HEK293 (cell line): ENCODE measurements around the gene EDIL3.

Experiments
- CTCF ChIA-PET: fragments of 350-600 bp; formaldehyde crosslinking; extraction: SDS; loops from one replicate; lab custom pipeline; 2021; ENCODE audit warnings: antibody characterized with exemption; lab: Yijun Ruan, JAX
- POLR2A ChIA-PET: fragments of 300-600 bp; formaldehyde crosslinking; extraction: SDS; loops from one replicate; lab custom pipeline; 2020; ENCODE audit warnings: antibody characterized with exemption, inconsistent platforms; lab: Yijun Ruan, JAX
- H3K27ac ChIP-seq: fragments of 200-500 bp; sonication (Bioruptor generic); 2 replicates; pipeline ENCODE4 v1.5.1; 2014; ENCODE audit warnings: low read depth, low read length, control low read depth, inconsistent platforms; ENCODE audit errors: extremely low read depth
- H3K36me3 ChIP-seq, 2 experiments: fragments of 200-500 bp in 1 of 2; sonication (Bioruptor generic) in 1 of 2; 1 replicate in 1 of 2; 2 replicates in 1 of 2; pipeline ENCODE4 v1.5.1; 2014 to 2017; ENCODE audit warnings: inconsistent platforms in 2 of 2, low read length in 2 of 2; ENCODE audit not compliant: control insufficient read depth in 2 of 2, insufficient read depth in 1 of 2
- H3K4me1 ChIP-seq: fragments of 200-500 bp; sonication (Bioruptor generic); 2 replicates; pipeline ENCODE4 v1.5.1; 2014; ENCODE audit warnings: mild to moderate bottlenecking, low read length, inconsistent platforms; ENCODE audit not compliant: control insufficient read depth, insufficient read depth
- H3K4me3 ChIP-seq: 2 replicates; pipeline ENCODE4 v1.5.1; 2011; ENCODE audit warnings: low read depth, mild to moderate bottlenecking, control low read depth, low read length, moderate library complexity
- H3K9me3 ChIP-seq: fragments of 200-500 bp; sonication (Bioruptor generic); 2 replicates; pipeline ENCODE4 v1.5.1; 2014; ENCODE audit warnings: low read depth, low read length, inconsistent platforms; ENCODE audit not compliant: control insufficient read depth, insufficient read depth
- KLF16 ChIP-seq: fragments of 450-650 bp; formaldehyde crosslinking; IDR thresholded peaks from 2 replicates; pipeline ENCODE4 v1.5.1; 2017; ENCODE audit warnings: missing biosample characterization, missing genetic modification characterization
- KLF17 ChIP-seq: fragments of 450-650 bp; formaldehyde crosslinking; IDR thresholded peaks from 2 replicates; pipeline ENCODE4 v1.5.1; 2016; ENCODE audit warnings: missing biosample characterization, missing genetic modification characterization
- PRDM2 ChIP-seq: fragments of 450-650 bp; formaldehyde crosslinking; IDR thresholded peaks from 2 replicates; pipeline ENCODE4 v1.5.1; 2016; ENCODE audit warnings: missing biosample characterization, missing genetic modification characterization, borderline replicate concordance
- SCRT1 ChIP-seq: fragments of 450-650 bp; formaldehyde crosslinking; IDR thresholded peaks from 2 replicates; pipeline ENCODE4 v1.5.1; 2016; ENCODE audit warnings: missing biosample characterization, missing genetic modification characterization, borderline replicate concordance
- ZNF112 ChIP-seq: fragments of 450-650 bp; formaldehyde crosslinking; IDR thresholded peaks from 2 replicates; pipeline ENCODE4 v1.5.0; 2017; ENCODE audit warnings: missing biosample characterization, missing genetic modification characterization
- ZNF121 ChIP-seq: fragments of 450-650 bp; formaldehyde crosslinking; IDR thresholded peaks from 2 replicates; pipeline ENCODE4 v1.5.1; 2016; ENCODE audit warnings: missing biosample characterization, missing genetic modification characterization
- ZNF140 ChIP-seq: fragments of 450-650 bp; formaldehyde crosslinking; IDR thresholded peaks from 2 replicates; pipeline ENCODE4 v1.5.1; 2016; ENCODE audit warnings: missing biosample characterization, missing genetic modification characterization
- ZNF2 ChIP-seq: fragments of 450-650 bp; formaldehyde crosslinking; IDR thresholded peaks from 2 replicates; pipeline ENCODE4 v1.5.1; 2016; ENCODE audit warnings: missing biosample characterization, missing genetic modification characterization
- ZNF214 ChIP-seq: fragments of 450-650 bp; formaldehyde crosslinking; IDR thresholded peaks from 2 replicates; pipeline ENCODE4 v1.5.1; 2017; ENCODE audit warnings: missing biosample characterization, mild to moderate bottlenecking, missing genetic modification characterization, borderline replicate concordance
- ZNF549 ChIP-seq: fragments of 450-650 bp; IDR thresholded peaks from 2 replicates; pipeline ENCODE4 v1.5.1; 2018; ENCODE audit warnings: missing biosample characterization, missing genetic modification characterization, mild to moderate bottlenecking, inconsistent platforms, moderate library complexity
- ZNF560 ChIP-seq: fragments of 450-650 bp; formaldehyde crosslinking; IDR thresholded peaks from 2 replicates; pipeline ENCODE4 v1.5.1; 2017; ENCODE audit warnings: missing biosample characterization, missing genetic modification characterization, borderline replicate concordance
- ZNF670 ChIP-seq: fragments of 450-650 bp; formaldehyde crosslinking; IDR thresholded peaks from 2 replicates; pipeline ENCODE4 v1.5.1; 2016; ENCODE audit warnings: missing biosample characterization, missing genetic modification characterization, low read depth
- TF ChIP-seq, protein P1 (sequence below): fragments of 450-650 bp; formaldehyde crosslinking; IDR thresholded peaks from 2 replicates; pipeline ENCODE4 v1.5.1; 2016; ENCODE audit warnings: missing biosample characterization, missing genetic modification characterization

Gene EDIL3

GRCh38 chr5:84281383-84281782, 103.3 kb downstream of the EDIL3 start:
- ChIA-PET POLR2A (interaction anchor here (1.4 kb wide), 1 partner anchor 8 kb away, joined by 3 read pairs; no protein-coding TSS in a partner anchor), CTCF (no interaction called here)
- no peak for TF ChIP-seq ZNF121 (tag by site-specific recombination)
- TF ChIP-seq ZNF549 (tag by site-specific recombination), result peak; percentile 35; the same call in 1 of the 2 replicates
- TF ChIP-seq, all 188 proteins: peak for 1
- H3K36me3 ChIP-seq, result no peaks in the 10 kb centered on the region
- H3K4me3 ChIP-seq, result no peak overlapping the region
- no peaks in the 10 kb centered on the region for H3K9me3 ChIP-seq
- 0 out of 2 replicates have a peak, but pooled peaks cover under 1% of the 10 kb centered on the region for H3K4me1 ChIP-seq
- H3K27ac ChIP-seq, result no peak overlapping the region

DNA sequence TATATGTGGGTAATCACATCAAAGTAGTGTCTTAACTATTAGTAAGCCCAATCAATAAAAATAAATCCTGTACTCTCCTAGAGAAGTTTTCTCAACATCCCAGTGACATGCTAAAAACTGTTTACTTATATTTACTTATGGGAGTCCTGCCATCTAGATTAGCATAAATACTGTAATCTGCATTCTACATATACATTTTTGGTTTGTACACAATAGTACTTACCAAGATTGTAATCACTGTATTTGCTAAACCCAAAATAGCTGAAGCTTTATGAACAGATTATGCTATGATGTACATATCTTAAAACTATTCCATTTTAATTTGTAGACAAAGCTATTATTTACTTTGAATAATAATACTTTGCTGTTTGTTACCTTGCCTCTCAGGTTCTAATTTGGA, 105.4 kb downstream of the EDIL3 start:
- Histone ChIP-seq H3K27ac (no peak overlapping the region), H3K9me3 (no peaks in the 10 kb centered on the region), H3K4me1 (no peaks in the 10 kb centered on the region), H3K4me3 (no peak overlapping the region), H3K36me3 (no peaks in the 10 kb centered on the region)
- ChIA-PET POLR2A (no interaction called here), CTCF (interaction anchor here (0.7 kb wide), 1 partner anchor 11 kb away, joined by 4 read pairs; no protein-coding TSS in a partner anchor)
- TF ChIP-seq ZNF112 (tag by site-specific recombination), result no peak
- TF ChIP-seq ZNF2 (tag by site-specific recombination), result no peak
- no peak for TF ChIP-seq KLF17 (tag by site-specific recombination)
- no peak for TF ChIP-seq KLF16 (tag by site-specific recombination)
- no peak for TF ChIP-seq ZNF670 (tag by site-specific recombination)
- TF ChIP-seq, protein P1, sequence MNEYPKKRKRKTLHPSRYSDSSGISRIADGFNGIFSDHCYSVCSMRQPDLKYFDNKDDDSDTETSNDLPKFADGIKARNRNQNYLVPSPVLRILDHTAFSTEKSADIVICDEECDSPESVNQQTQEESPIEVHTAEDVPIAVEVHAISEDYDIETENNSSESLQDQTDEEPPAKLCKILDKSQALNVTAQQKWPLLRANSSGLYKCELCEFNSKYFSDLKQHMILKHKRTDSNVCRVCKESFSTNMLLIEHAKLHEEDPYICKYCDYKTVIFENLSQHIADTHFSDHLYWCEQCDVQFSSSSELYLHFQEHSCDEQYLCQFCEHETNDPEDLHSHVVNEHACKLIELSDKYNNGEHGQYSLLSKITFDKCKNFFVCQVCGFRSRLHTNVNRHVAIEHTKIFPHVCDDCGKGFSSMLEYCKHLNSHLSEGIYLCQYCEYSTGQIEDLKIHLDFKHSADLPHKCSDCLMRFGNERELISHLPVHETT, result no peak
- TF ChIP-seq ZNF214 (tag by site-specific recombination), result no peak
- no peak for TF ChIP-seq ZNF560
- TF ChIP-seq ZNF140, result no peak

GRCh38 chr5:84275609-84276008, 109.1 kb downstream of the EDIL3 start:
- ChIA-PET POLR2A (no interaction called here), CTCF (interaction anchor here (0.7 to 2.2 kb wide), 6 partner anchors 11 to 774 kb away, joined by 3 to 6 read pairs (median 3); no protein-coding TSS in a partner anchor)
- Histone ChIP-seq H3K9me3 (no peaks in the 10 kb centered on the region), H3K4me3 (no peak overlapping the region), H3K36me3 (no peaks in the 10 kb centered on the region), H3K27ac (no peak overlapping the region), H3K4me1 (peaks cover 3% of the 10 kb centered on the region; the same call in 1 of the 2 replicates)
- TF ChIP-seq SCRT1 (tag by site-specific recombination) (no peak), PRDM2 (tag by site-specific recombination) (no peak), ZNF112 (tag by site-specific recombination) (no peak)
